Gastrocnemius medialis (tissue), 4 donors: ENCODE data around the gene HACD2. TPM values are rescaled to one million over a fixed set of nuclear protein-coding genes. Genes with fewer than 3 reads are reported as not detected.
A peak's percentile ranks its signal among the peaks of the same experiment; 100 is the strongest.

Source experiments
- ATAC-seq, 2 donors: fragments of 150-250 bp; one replicate each; pipeline ENCODE4 v1.9.1; 2016
- DNase-seq, 2 donors: peaks; one replicate each; pipeline ENCODE4 v3.0.0-alpha.2; 2019
- H3K27ac ChIP-seq, 4 donors: fragments of 200-600 bp; sonication (generic); 1 replicate in 1 of 4; 2 replicates in 3 of 4; pipeline ENCODE4 v1.5.1; 2016 to 2018; ENCODE audit warnings: mild to moderate bottlenecking in 2 of 4, moderate library complexity in 1 of 4
- H3K27me3 ChIP-seq, 3 donors: fragments of 200-600 bp; sonication (generic) in 2 of 3; 1 replicate in 1 of 3; 2 replicates in 2 of 3; pipeline versions ENCODE4 v1.5.1 to v1.6.0; 2016 to 2019; ENCODE audit warnings: mild to moderate bottlenecking in 1 of 3, moderate library complexity in 1 of 3
- H3K36me3 ChIP-seq, 2 donors: fragments of 200-600 bp; sonication (generic) in 1 of 2; one replicate each; pipeline ENCODE4 v1.5.1; 2017 to 2018
- H3K4me1 ChIP-seq, 2 donors: fragments of 200-600 bp; sonication (generic) in 1 of 2; one replicate each; pipeline ENCODE4 v1.5.1; 2016 to 2017; ENCODE audit warnings: mild to moderate bottlenecking in 2 of 2
- H3K4me3 ChIP-seq, 4 donors: fragments of 200-600 bp; sonication (generic) in 3 of 4; 1 replicate in 1 of 4; 2 replicates in 3 of 4; pipeline ENCODE4 v1.5.1; 2016 to 2019; ENCODE audit warnings: mild to moderate bottlenecking in 2 of 4
- H3K9me3 ChIP-seq, 3 donors: fragments of 200-600 bp; sonication (generic) in 2 of 3; 1 replicate in 1 of 3; 2 replicates in 2 of 3; pipeline ENCODE4 v1.5.1; 2016 to 2019
- CTCF ChIP-seq, 5 experiments: fragments of 450-650 bp in 3 of 5; fragments of 200-600 bp in 2 of 5; sonication (generic) in 2 of 5; IDR thresholded peaks in 4 of 5; conservative IDR thresholded peaks in 1 of 5; 1 replicate in 4 of 5; 2 replicates in 1 of 5; pipeline ENCODE4 v1.5.1; 2016 to 2019; ENCODE audit warnings: antibody characterized with exemption in 5 of 5, mild to moderate bottlenecking in 3 of 5, moderate library complexity in 3 of 5
- POLR2A ChIP-seq, 2 donors: fragments of 450-650 bp; IDR thresholded peaks; one replicate each; pipeline ENCODE4 v1.6.1; 2017; ENCODE audit warnings: antibody characterized with exemption in 2 of 2, mild to moderate bottlenecking in 2 of 2, moderate library complexity in 2 of 2
- in situ Hi-C, 4 donors: fragments of 200-750 bp; cut with MboI; loops; one replicate each; pipeline versions ENCODE4 v1.15.0 to v1.8.0; 2017; ENCODE audit warnings: low sequenced_read_pairs in 4 of 4
- intact Hi-C: fragments of 100-400 bp; cut with DNase I; formaldehyde crosslinking; loops from one replicate; pipeline ENCODE4 v1.15.1; 2023; ENCODE audit warnings: low total_unique reads
- total RNA-seq, 4 donors: library from RNA; depleted of rRNA; stranded (reverse); fragments of >200 nt; gene quantifications; one replicate each; pipeline versions ENCODE4 v1.1.0 to v1.2.3, GENCODE V29; 2016

HACD2 gene
- total RNA-seq, 4 donors from 2014 or later: 3.9 to 19.8 (median 6.7) TPM

GRCh38 chr3:123449997-123450604 lies 134.8 kb downstream of the HACD2 start:
- no peak for DNase-seq

GRCh38 chr3:123449102-123449996 lies 135.5 kb downstream of the HACD2 start:
- DNase-seq (no peak), ATAC-seq (peak; percentile 38 to 51)
- TF ChIP-seq POLR2A (IDR thresholded peaks at IDR 0.05) (no peak), CTCF (IDR thresholded peaks at IDR 0.05 in 4 of 5, conservative IDR thresholded peaks at IDR 0.05 in 1 of 5) (no peak)

More at GRCh38 chr3:123449997-123450604, 134.8 kb downstream of the HACD2 start:
- Histone ChIP-seq H3K27ac (peak overlapping the region; percentile 25 to 65 (median 49)), H3K36me3 (no peaks in the 10 kb centered on the region), H3K4me1 (peaks cover 4 to 5% of the 10 kb centered on the region in 2 donors), H3K9me3 (no peaks in the 10 kb centered on the region), H3K27me3 (peaks cover 14 to 35% (median 25%) of the 10 kb centered on the region in 3 donors), H3K4me3 (peak overlapping the region; percentile 33 to 68 (median 56))
- intact Hi-C loops: loop anchor here (2.0 to 5.0 kb wide), 2 partner anchors 39 to 107 kb away; no protein-coding TSS in a partner anchor
- no peak for ATAC-seq
- in situ Hi-C loops: no loop called here
- TF ChIP-seq CTCF (IDR thresholded peaks at IDR 0.05 in 4 of 5, conservative IDR thresholded peaks at IDR 0.05 in 1 of 5) (no peak), POLR2A (IDR thresholded peaks at IDR 0.05) (no peak)

GRCh38 chr3:123448536-123449101 lies 136.2 kb downstream of the HACD2 start, which contains the start of gene ADCY5:
Gene ADCY5, minus strand, starts transcription at chr3:123449090. Its CDS starts 545 bp downstream, at chr3:123448545.
- H3K9me3 ChIP-seq: no peaks in the 10 kb centered on the region
- TF ChIP-seq POLR2A (IDR thresholded peaks at IDR 0.05) (no peak), CTCF (IDR thresholded peaks at IDR 0.05 in 4 of 5, conservative IDR thresholded peaks at IDR 0.05 in 1 of 5) (no peak)
- H3K4me1 ChIP-seq: peaks cover 4 to 5% of the 10 kb centered on the region in 2 donors
- peak within 1 kb of the TSS; percentile 57 to 73 (median 64) for H3K27ac ChIP-seq
- peaks cover 14 to 35% (median 25%) of the 10 kb centered on the region in 3 donors for H3K27me3 ChIP-seq
- no peak for DNase-seq
- intact Hi-C loops (loop anchor here (2.0 to 5.0 kb wide), 2 partner anchors 40 to 109 kb away; no protein-coding TSS in a partner anchor), in situ Hi-C loops (no loop called here)
- no peaks in the 10 kb centered on the region for H3K36me3 ChIP-seq
- peak within 1 kb of the TSS; percentile 56 to 74 (median 64) for H3K4me3 ChIP-seq
- ATAC-seq: no peak

More at GRCh38 chr3:123449102-123449996, 135.5 kb downstream of the HACD2 start:
- H3K27ac ChIP-seq: peak overlapping the region; percentile 57 to 73 (median 64)
- peak overlapping the region; percentile 56 to 74 (median 64) for H3K4me3 ChIP-seq
- no peaks in the 10 kb centered on the region for H3K9me3 ChIP-seq
- intact Hi-C loops: loop anchor here (2.0 to 5.0 kb wide), 2 partner anchors 39 to 108 kb away; no protein-coding TSS in a partner anchor
- peaks cover 4 to 5% of the 10 kb centered on the region in 2 donors for H3K4me1 ChIP-seq
- peaks cover 14 to 35% (median 25%) of the 10 kb centered on the region in 3 donors for H3K27me3 ChIP-seq
- H3K36me3 ChIP-seq: no peaks in the 10 kb centered on the region
- in situ Hi-C loops: no loop called here

GRCh38 chr3:123447749-123448517 lies 136.9 kb downstream of the HACD2 start:
- intact Hi-C loops (loop anchor here (2.0 to 5.0 kb wide), 2 partner anchors 41 to 109 kb away; no protein-coding TSS in a partner anchor), in situ Hi-C loops (no loop called here)
- no peaks in the 10 kb centered on the region for H3K36me3 ChIP-seq
- DNase-seq (no peak), ATAC-seq (peak; percentile 38 to 42)
- peak overlapping the region; percentile 56 to 74 (median 64) for H3K4me3 ChIP-seq
- TF ChIP-seq CTCF (IDR thresholded peaks at IDR 0.05 in 4 of 5, conservative IDR thresholded peaks at IDR 0.05 in 1 of 5) (peak in 1 of 5 experiments; percentile 16), POLR2A (IDR thresholded peaks at IDR 0.05) (no peak)
- peak overlapping the region; percentile 57 to 73 (median 64) for H3K27ac ChIP-seq
- H3K9me3 ChIP-seq: no peaks in the 10 kb centered on the region
- peaks cover 4 to 5% of the 10 kb centered on the region in 2 donors for H3K4me1 ChIP-seq
- H3K27me3 ChIP-seq: peaks cover 14 to 35% (median 25%) of the 10 kb centered on the region in 3 donors
